ENCODE measurements around the gene RBM24. TPM values are rescaled to one million over a fixed set of nuclear protein-coding genes. Genes with fewer than 3 reads are reported as not detected.

RBM24 gene
- total and polyA plus RNA-seq, 2 donors (not counting 3 experiments of a cell fraction or from before 2014, with no cell fraction given), result 6.6 to 6.7 TPM

DNA sequence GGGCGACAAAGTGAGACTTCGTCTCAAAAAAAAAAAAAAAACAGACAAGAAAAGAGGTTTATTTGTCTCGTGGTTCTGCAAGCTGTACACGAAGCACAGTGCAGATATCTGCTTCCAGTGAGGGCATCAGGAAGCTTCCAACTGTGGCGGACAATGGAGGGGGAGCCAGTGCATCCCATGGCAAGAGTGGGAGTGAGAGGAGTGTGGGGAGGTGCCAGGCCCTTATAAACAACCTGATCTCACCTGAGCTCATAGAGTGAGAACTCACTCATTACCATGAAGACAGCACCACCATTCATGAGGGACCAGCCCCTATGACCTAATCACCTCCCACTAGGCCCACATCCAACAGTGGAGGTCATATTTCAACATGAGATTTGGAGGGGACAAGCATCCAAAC, 19.5 kb downstream of the RBM24 start:
- FAIRE-seq, result no peak
- no peaks in the 10 kb centered on the region for H3K9me3 ChIP-seq (replicated peaks; ENCODE audit: control insufficient read depth, insufficient read depth, low read length)
- H3K27me3 ChIP-seq (ENCODE audit: control insufficient read depth in 2 of 2, insufficient read depth in 2 of 2, low read length in 2 of 2), result no peaks in the 10 kb centered on the region
- ChIA-PET CTCF (no interaction called here), POLR2A (no interaction called here)
- no TSS peak for BruUV-seq (replicated peaks)
- no peaks in the 10 kb centered on the region for H4K20me1 ChIP-seq (replicated peaks; ENCODE audit: control insufficient read depth, extremely low read depth, insufficient read depth, low read length)
- H3K4me1 ChIP-seq (ENCODE audit: control insufficient read depth, extremely low read depth, insufficient read depth, low read length), result no peaks in the 10 kb centered on the region
- H3K4me3 ChIP-seq (replicated peaks in 1 of 3; ENCODE audit: insufficient read depth in 1 of 3, low read depth in 1 of 3, low read length in 3 of 3), result no peak overlapping the region
- DNase-seq (ENCODE audit: low read depth, low spot score), result no peak
- intact Hi-C loops (cut with micrococcal nuclease) (no loop called here), dilution Hi-C loops (cut with MboI; ENCODE audit: extremely low pct_ligation_motif_present, low sequenced_read_pairs) (no loop called here)
- H3K79me2 ChIP-seq (ENCODE audit: control insufficient read depth, insufficient read depth, low read length), result no peaks in the 10 kb centered on the region
- H3K9me1 ChIP-seq (replicated peaks; ENCODE audit: control insufficient read depth, extremely low read depth, insufficient read depth, low read length), result no peaks in the 10 kb centered on the region
- H3K36me3 ChIP-seq (ENCODE audit: control insufficient read depth in 2 of 2, extremely low read depth in 1 of 2, insufficient read depth in 2 of 2, low read length in 2 of 2), result no peaks in the 10 kb centered on the region
- no peak overlapping the region for H3K9ac ChIP-seq (replicated peaks; ENCODE audit: extremely low read depth, insufficient read depth, low read length)
- no peak overlapping the region for H3K27ac ChIP-seq (ENCODE audit: insufficient read depth, low read depth, low read length)
- no peak overlapping the region for H2AFZ ChIP-seq (ENCODE audit: low read depth, low read length)
- H3K4me2 ChIP-seq (ENCODE audit: insufficient read depth, low read length), result no peak overlapping the region
- no peak for TF ChIP-seq MYC (IDR thresholded peaks at IDR 0.05; ENCODE audit: low read depth, low read length)
- TF ChIP-seq, protein P1, sequence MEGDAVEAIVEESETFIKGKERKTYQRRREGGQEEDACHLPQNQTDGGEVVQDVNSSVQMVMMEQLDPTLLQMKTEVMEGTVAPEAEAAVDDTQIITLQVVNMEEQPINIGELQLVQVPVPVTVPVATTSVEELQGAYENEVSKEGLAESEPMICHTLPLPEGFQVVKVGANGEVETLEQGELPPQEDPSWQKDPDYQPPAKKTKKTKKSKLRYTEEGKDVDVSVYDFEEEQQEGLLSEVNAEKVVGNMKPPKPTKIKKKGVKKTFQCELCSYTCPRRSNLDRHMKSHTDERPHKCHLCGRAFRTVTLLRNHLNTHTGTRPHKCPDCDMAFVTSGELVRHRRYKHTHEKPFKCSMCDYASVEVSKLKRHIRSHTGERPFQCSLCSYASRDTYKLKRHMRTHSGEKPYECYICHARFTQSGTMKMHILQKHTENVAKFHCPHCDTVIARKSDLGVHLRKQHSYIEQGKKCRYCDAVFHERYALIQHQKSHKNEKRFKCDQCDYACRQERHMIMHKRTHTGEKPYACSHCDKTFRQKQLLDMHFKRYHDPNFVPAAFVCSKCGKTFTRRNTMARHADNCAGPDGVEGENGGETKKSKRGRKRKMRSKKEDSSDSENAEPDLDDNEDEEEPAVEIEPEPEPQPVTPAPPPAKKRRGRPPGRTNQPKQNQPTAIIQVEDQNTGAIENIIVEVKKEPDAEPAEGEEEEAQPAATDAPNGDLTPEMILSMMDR (IDR thresholded peaks at IDR 0.05; ENCODE audit: extremely low read depth in 1 of 2, insufficient read depth in 1 of 2, low read depth in 1 of 2, low read length in 2 of 2), result no peak

DNA sequence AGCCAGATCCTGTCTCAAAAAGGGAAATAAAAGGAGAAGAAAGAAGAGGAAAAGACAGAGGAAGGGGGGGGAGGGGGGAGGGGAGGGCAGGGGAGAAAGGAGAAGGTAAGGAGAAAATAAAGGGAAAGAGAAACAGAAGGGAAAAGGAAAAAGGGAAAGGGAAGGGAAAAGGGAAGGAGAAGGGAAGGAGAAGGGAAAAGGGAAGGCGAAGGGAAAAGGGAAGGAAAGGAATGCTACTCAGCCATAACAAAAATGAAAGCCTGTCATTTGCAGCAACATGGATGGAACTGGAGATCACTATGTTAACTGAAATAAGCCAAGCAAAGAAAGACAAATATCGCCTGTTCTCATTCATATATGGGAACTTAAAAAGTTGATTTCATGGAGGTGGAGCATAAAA, 22.3 kb downstream of the RBM24 start:
- intact Hi-C loops (cut with micrococcal nuclease), result no loop called here

More for the DNA sequence above, 22.3 kb downstream of the RBM24 start:
- Histone ChIP-seq H3K9ac (replicated peaks; ENCODE audit: extremely low read depth, insufficient read depth, low read length) (no peak overlapping the region), H3K4me2 (ENCODE audit: insufficient read depth, low read length) (no peak overlapping the region), H3K4me1 (ENCODE audit: control insufficient read depth, extremely low read depth, insufficient read depth, low read length) (no peaks in the 10 kb centered on the region), H3K79me2 (ENCODE audit: control insufficient read depth, insufficient read depth, low read length) (no peaks in the 10 kb centered on the region), H3K27ac (ENCODE audit: insufficient read depth, low read depth, low read length) (no peak overlapping the region), H3K9me1 (replicated peaks; ENCODE audit: control insufficient read depth, extremely low read depth, insufficient read depth, low read length) (no peaks in the 10 kb centered on the region), H4K20me1 (replicated peaks; ENCODE audit: control insufficient read depth, extremely low read depth, insufficient read depth, low read length) (no peaks in the 10 kb centered on the region), H3K36me3 (ENCODE audit: control insufficient read depth in 2 of 2, extremely low read depth in 1 of 2, insufficient read depth in 2 of 2, low read length in 2 of 2) (no peaks in the 10 kb centered on the region), H3K4me3 (replicated peaks in 1 of 3; ENCODE audit: insufficient read depth in 1 of 3, low read depth in 1 of 3, low read length in 3 of 3) (no peak overlapping the region), H3K9me3 (replicated peaks; ENCODE audit: control insufficient read depth, insufficient read depth, low read length) (no peaks in the 10 kb centered on the region), H3K27me3 (ENCODE audit: control insufficient read depth in 2 of 2, insufficient read depth in 2 of 2, low read length in 2 of 2) (no peaks in the 10 kb centered on the region), H2AFZ (ENCODE audit: low read depth, low read length) (no peak overlapping the region)
- ChIA-PET POLR2A (no interaction called here), CTCF (no interaction called here)
- TF ChIP-seq JUN (IDR thresholded peaks at IDR 0.05; ENCODE audit: borderline replicate concordance, insufficient read depth, insufficient read length, low read depth) (no peak), POLR2AphosphoS5 (IDR thresholded peaks at IDR 0.05; ENCODE audit: insufficient read depth, low read depth, low read length) (no peak), POLR2A (IDR thresholded peaks at IDR 0.05; ENCODE audit: low read depth, low read length) (no peak), MYC (IDR thresholded peaks at IDR 0.05; ENCODE audit: low read depth, low read length) (no peak), EZH2 (IDR thresholded peaks at IDR 0.05; ENCODE audit: borderline replicate concordance, low read depth, low read length, severe bottlenecking) (no peak), FOS (IDR thresholded peaks at IDR 0.05; ENCODE audit: borderline replicate concordance, insufficient read depth, low read length) (no peak), GATA2 (IDR thresholded peaks at IDR 0.05; ENCODE audit: insufficient read depth, insufficient read length, low read depth, low read length) (no peak)
- TF ChIP-seq, protein P1 (IDR thresholded peaks at IDR 0.05; ENCODE audit: extremely low read depth in 1 of 2, insufficient read depth in 1 of 2, low read depth in 1 of 2, low read length in 2 of 2), result no peak
- TF ChIP-seq, protein P2, sequence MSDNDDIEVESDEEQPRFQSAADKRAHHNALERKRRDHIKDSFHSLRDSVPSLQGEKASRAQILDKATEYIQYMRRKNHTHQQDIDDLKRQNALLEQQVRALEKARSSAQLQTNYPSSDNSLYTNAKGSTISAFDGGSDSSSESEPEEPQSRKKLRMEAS (IDR thresholded peaks at IDR 0.05; ENCODE audit: insufficient read depth, insufficient read length), result no peak
- DNase-seq (ENCODE audit: low read depth, low spot score) (no peak), FAIRE-seq (no peak)
- dilution Hi-C loops (cut with MboI; ENCODE audit: extremely low pct_ligation_motif_present, low sequenced_read_pairs), result no loop called here
- BruUV-seq (replicated peaks), result no TSS peak

All from endothelial cell of umbilical vein (primary cell).